Measurements from ENCODE around the gene BCO2.
"Not testable (repeated sequence)": the region's sequence is repeated elsewhere in the genome, so short reads cannot be mapped to it uniquely, and the experiment has no call there.

BCO2 gene

GRCh38 chr11:112174789-112175598 lies at the start of gene BCO2:
Gene BCO2, plus strand, starts transcription at chr11:112175512. Its CDS starts 90 bp downstream, at chr11:112175602.
- peak; percentile 31 to 93 (median 75) for DNase-seq

DNA sequence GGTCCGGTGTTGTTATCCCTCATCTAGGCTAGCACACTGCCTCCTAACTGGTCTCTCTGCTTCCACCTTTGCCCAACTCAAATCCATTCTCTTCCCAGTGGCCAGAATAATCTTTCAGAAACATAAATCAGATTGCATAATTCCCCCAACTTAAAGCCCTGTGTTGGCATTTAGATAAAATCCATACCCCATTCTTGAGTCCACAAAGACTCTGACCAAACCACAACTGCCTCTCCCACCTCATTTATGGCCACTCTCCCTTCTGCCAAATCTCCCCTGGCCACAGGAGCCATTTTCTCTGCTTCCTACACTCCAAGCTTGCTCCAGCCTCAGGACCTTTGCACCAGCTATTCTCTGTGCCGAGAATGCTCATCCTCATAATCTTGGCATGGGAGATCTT lies 48.3 kb upstream of the BCO2 start:
- DNase-seq, result no peak

GRCh38 chr11:112128483-112129121 lies 46.7 kb upstream of the BCO2 start:
- peak; percentile 46 to 82 (median 78) for DNase-seq

DNA sequence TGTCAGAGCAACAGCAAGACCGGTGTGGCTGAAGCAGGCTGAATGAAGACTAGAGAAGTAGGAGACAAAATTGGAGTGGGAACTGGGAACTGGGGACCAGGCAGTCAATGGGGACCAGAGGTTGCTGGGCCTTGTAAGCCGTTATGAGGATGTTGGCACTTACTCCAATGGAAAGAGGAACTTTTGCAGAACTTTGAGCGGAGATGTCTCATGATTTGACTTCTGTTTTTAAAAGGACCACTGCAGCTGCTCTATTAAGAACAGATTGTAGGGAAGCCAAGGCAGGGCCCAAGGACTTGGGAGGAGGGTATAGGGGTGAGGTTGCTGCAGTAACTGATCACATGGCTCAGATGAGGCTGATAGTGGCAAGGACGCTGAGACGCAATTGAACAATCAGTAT lies 45.7 kb upstream of the BCO2 start:
- DNase-seq, result no peak

DNA sequence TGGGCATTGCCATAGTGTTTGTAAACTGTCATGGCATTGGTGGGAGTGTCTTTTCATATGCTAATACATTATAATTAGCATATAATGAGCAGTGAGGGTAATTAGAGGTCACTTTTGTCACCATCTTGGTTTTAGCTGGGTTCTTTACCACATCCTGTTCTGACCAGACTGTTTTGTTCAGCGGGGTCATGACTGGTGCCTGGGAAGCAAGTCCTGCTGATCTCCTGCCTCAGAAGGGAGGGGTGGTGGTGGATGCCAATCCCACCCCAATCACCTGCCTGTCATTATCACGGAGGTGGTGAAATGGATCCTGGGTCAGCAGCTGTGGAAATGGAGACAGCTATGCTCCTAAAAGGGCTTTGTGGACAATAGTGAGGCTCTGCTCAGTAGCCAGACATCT lies 42.6 kb upstream of the BCO2 start:
- no peak for DNase-seq

DNA sequence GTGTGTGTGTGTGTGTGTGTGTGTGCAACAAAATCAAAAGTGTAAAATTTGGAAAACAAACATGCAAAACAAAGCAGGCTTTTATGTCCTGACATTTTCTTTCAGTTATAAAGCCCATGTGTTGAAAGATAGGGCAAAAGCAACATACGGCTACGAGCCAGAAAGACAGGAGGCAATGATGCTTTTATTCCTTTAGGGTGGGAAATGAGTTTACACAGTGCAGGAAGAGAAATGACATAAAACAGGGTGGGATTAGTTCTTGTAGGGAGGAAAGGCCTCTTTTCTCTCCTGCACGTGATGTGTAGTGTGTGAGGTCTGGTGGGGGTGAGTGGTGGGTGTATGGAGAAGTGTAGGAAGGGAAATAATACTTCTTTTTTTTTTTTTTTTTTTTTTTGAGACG lies 40.8 kb upstream of the BCO2 start:
- no peak for DNase-seq

DNA sequence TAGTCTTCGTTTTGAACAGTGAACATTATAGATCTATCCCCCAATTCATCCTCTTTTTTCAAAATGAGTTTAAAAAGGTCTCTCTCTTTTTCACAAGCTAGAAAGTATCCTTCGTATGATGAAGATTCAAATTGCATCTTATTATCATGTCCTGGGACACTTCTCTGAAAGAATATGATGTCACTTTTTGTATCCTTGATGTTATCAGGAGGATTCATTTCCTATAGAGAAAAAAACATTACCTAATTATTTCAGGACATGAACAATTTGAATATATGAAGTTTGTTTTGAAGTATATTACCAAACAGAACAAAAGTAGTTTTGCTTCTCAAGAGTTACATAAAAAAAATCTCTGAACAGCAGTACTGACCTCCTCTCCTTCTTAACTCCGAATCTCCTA lies 31.7 kb upstream of the BCO2 start:
- no peak for DNase-seq

- no peak for DNase-seq
Measured at GRCh38 chr11:112150517-112150916, 24.8 kb upstream of the BCO2 start.

DNA sequence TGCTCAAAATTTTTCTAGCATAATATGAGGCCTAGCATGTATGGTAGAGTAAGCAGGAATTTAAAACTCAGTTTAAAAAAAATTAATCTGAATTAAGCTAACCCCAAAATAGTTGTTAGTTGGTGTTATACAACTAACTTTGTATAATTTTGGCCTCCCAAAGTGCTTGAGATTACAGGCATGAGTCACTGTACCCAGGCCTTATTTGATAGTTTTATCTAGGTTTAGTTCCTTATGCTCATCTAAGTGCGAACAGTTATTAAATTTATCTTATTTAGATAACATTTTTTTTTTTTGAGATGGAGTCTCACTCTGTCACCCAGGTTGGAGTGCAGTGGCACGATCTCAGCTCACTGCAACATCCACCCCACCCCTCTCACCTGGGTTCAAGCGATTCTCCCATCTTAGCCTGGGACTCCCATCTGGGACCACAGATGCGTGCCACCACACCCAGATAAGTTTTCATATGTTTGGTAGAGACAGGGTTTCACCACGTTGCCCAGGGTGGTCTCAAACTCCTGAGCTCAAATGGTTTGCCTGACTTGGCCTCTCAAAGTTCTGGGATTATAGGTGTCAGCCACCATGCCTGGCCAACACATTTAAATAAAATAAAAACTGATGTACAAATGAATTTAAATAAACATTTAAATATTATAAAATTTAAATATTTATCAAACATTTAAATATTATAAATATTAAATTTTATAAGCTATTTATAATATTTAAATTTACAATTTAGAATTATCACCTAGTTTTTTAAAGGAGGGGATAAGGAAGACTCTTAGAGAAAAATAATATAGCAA lies 19.0 kb upstream of the BCO2 start:
- DNase-seq, result no peak

DNA sequence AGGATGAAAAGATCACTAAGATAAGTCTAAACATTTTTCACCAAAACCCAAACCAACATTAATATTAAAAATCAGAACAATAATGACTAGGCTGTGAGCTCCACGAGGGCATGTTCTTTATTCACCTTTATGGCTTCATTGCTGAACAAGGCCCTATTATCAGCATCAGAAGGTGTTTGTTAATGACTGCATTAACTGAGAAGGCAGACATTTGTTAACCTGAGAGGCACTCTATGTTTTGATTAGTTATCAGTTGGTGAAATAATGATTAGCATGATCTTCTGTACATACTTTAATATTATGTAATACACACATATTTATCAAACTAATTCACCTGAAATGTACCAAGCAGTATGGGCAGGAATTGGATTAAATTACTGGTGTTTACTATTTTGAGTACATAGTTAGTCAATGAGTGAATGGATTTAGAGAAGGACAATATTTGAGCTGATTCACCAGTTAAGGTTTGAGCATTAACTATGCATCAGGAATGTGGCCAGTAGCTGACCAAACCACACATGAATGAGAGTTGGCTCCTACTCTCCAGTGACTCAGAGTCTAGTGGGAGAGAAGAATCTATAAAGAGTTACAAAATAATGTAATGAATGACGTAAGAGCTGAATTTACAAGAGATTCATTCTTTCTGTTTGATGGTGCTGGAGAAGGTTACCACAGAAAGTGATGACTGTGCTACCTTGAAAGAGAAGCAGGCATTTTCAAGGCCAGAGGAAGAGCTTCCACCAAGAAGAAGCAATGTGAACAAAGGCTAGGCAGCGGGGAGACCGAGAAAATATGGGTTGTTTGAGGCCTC lies 18.2 kb upstream of the BCO2 start:
- no peak for DNase-seq

DNA sequence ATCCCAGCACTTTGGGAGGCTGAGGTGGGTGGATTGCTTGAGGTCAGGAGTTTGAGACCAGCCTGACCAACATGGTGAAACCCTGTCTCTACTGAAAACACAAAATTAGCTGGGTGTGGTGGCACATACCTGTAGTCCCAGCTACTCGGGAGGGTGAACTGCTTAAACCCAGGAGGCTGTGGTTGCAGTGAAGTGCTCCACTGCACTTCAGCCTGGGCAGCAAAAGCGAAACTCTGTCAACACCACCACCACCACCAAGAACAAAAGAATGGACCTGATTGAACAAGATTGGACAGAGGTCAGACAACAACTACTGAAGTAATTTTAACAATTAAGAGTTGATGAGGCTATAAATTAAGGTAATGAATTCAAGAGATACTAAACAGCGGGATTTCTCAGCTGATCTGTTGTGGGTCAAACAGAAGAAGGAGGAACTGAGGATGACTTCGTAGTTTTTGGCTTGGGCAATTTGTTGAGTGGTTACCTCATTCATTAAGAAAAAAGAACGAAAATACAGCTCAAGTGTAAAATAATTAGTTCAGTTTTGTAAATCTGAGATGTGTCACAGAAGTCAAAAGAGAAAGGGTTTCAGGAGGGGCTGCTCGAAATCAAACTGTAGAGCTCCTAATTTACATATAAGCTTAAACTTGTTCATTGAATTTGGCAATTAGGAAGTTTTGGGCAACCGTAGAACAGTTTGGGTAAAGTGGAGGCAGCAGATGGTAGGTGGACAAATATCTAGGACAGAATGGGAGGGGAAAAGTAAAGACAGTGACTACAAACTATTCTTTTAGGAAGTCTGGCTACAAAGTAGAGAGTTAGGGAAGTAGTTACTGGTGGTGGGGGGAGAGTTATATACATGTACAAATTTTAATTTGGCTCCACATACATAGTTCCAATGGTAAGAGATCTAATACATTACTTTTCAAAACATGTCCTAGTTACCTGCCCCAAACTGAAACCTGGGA lies 15.9 kb upstream of the BCO2 start:
- no peak for DNase-seq

DNA sequence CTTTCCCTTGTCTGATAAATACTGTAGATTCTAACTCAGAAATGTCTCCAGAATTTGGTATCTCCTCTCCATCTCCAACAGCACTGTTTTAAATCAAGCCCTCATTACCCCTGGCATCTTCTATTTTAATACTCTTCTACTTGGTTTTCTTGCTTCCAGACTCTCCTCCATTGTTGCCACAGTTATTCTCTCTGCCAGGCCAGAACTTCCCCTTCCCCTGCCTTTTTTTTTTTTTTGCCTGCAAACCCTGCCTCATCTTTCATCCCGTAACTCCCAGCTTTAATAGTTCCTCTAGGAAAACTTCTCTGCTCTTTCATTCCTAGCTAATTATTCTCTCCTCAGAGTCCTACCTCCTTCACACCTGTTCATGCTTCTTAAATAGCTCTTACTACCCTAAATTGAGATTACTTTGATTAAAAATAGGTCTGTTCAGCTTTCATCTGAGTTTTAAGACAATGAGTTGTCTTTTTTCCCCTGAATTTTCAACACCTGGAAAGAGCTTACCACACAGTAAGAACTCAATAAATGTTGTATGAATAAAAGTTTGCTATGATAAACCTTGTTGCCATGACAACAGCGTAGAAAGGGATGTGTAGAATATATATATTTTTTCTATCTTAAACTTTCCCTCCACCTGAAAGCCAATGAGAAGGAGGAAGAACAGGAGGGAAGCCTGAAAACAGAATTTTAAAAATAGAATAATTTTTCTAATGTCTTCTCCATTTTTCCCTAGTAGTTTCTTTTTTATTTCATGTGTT lies 15.0 kb upstream of the BCO2 start:
- DNase-seq, result no peak

DNA sequence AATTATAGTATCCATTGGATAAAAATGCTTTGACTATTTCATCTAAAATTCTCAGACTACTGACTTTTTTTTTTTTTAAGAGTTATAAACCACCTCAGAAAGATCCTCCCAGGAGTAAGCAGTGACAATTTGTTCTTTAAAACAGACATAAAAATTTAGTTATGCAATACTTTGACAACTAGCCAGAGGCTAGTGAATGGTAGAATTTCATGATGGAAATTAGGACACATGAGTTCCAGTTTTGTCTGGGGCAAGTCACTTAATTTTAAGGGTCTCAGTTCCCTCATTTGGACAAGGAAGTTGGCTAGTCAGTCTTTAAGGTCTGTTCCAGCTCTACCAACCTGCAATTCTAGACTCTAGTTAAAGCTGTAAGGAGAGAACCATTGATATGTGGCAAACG lies 14.3 kb upstream of the BCO2 start:
- DNase-seq, result no peak

- DNase-seq, result not testable (repeated sequence)
Measured at GRCh38 chr11:112162200-112162599, 13.1 kb upstream of the BCO2 start.

GRCh38 chr11:112162761-112163546 lies 12.4 kb upstream of the BCO2 start:
- peak in 1 of 3 experiments; percentile 0 for DNase-seq

DNA sequence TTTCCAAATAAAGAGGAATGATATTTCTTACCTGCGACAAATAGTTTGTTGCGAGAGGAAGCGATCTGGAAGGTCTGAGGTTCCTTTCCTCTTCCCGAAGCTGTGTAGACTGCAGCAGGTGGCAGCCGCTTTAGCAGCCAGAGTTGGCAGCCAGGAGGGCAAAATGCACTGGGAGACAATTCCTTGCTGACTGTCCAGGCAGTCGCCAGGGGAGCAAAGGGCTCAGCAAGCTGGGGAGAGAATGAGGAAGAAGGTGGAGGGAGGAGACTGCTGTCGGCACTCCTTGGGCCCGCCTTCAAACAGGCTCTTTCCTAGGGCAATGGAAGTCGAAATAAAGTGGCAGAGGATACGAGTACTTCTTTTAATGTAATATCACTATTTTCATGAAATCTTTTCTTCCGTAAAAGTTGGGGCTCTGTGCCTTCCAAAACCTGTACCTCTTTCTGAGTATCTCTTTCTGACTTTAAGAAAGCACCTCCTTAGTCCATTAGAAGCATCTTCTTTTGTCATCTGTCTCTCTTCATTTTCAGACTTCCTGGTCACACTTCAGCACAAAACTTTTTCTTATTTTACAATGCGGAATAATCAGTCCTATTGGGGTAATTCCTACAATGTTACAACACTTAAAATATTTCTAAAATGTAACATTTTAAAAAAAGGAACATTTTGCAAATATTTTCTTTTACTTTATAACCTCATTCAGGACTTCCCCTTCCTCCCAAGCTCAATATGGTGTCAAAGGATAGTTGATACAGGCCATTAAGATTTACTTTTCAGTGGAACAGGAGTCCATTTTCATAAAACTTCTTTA lies 11.2 kb upstream of the BCO2 start, which contains the start of gene IL18:
Gene IL18, minus strand, starts transcription at position 220 of the 811 bp plus-strand sequence. CDS start 9,041 bp downstream, outside the sequence.
- DNase-seq, result no peak

- no peak for DNase-seq
Measured at GRCh38 chr11:112165049-112165448, 10.3 kb upstream of the BCO2 start.

- DNase-seq, result no peak
Measured at GRCh38 chr11:112166562-112166961, 8.8 kb upstream of the BCO2 start.

GRCh38 chr11:112167145-112167544 lies 8.2 kb upstream of the BCO2 start, which contains the start of gene TEX12:
Gene TEX12, plus strand, starts transcription at chr11:112167372. Its CDS starts 1,897 bp downstream, at chr11:112169269.
- DNase-seq, result no peak

Measured in NCI-H1417 (cell line).